ENCODE measurements around the gene AMDHD2.
A peak's percentile ranks its signal among the peaks of the same experiment; 100 is the strongest.
"Not testable (repeated sequence)": the region's sequence is repeated elsewhere in the genome, so short reads cannot be mapped to it uniquely, and the experiment has no call there.

AMDHD2 gene, protein sequence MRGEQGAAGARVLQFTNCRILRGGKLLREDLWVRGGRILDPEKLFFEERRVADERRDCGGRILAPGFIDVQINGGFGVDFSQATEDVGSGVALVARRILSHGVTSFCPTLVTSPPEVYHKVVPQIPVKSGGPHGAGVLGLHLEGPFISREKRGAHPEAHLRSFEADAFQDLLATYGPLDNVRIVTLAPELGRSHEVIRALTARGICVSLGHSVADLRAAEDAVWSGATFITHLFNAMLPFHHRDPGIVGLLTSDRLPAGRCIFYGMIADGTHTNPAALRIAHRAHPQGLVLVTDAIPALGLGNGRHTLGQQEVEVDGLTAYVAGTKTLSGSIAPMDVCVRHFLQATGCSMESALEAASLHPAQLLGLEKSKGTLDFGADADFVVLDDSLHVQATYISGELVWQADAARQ

DNA sequence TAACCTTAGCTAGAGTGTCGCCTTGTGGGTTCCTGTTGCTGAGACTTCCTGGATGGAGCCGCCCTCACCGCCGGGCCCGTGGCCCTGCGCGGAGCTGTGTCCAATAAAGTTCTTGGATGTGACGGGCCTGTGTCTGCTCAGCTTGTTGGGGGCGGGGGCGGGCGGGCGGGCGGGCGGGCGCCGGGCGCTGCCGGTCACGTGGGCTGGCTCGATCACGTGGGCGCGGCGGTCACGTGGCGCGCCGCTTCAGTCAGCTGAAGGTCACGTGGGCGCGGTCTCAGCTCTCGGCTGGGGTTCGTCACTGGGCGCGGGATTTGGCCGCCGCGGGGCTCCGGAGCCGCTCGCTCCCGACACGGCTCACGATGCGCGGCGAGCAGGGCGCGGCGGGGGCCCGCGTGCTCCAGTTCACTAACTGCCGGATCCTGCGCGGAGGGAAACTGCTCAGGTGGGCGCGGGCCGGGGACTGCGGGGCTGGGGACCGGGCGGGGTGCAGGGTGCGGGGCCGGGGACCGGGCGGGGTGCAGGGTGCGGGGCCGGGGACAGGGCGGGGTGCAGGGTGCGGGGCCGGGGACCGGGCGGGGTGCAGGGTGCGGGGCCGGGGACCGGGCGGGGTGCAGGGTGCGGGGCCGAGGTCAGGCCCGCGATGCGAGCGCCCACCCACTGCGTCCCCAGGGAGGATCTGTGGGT, at the start of gene AMDHD2:
AMDHD2 (plus strand) TSS at position 275 of the 687 bp plus-strand sequence; CDS start at position 363, 88 bp downstream.
- peak; percentile 78 for DNase-seq (ENCODE audit: low read depth)

GRCh38 chr16:2470603-2471015, 49.6 kb upstream of the AMDHD2 start:
- no peak for DNase-seq (ENCODE audit: low read depth)

GRCh38 chr16:2471016-2471652, 49.0 kb upstream of the AMDHD2 start, which contains the start of gene NTN3:
TSS of gene NTN3 (plus strand) at chr16:2471297. CDS start at chr16:2471702, 405 bp downstream.
- DNase-seq (ENCODE audit: low read depth) = no peak

GRCh38 chr16:2471653-2472487, 48.3 kb upstream of the AMDHD2 start:
- DNase-seq (ENCODE audit: low read depth) = no peak

- no peak for DNase-seq (ENCODE audit: low read depth)
These were observed 47.7 kb upstream of the AMDHD2 start for GRCh38 chr16:2472488-2472864.

DNA sequence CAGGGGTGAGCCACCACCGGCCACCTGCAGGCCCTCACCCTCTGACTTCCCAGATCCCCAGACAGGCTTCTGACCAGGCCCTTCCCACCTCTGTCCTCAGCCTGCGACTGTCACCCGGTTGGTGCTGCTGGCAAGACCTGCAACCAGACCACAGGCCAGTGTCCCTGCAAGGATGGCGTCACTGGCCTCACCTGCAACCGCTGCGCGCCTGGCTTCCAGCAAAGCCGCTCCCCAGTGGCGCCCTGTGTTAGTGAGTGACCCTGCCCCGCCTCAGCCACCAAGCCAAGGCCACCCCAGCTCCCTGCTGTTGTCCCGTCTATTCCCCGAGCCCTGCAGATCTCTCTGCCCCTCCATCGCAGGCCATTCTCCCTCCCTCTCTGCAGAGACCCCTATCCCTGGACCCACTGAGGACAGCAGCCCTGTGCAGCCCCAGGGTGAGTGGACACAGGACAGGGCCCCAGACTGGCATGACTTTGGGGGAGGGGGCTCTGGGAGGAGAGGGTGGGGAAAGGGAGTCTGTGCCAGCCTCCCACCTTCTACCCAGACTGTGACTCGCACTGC, 47.2 kb upstream of the AMDHD2 start:
- no peak for DNase-seq (ENCODE audit: low read depth)

DNA sequence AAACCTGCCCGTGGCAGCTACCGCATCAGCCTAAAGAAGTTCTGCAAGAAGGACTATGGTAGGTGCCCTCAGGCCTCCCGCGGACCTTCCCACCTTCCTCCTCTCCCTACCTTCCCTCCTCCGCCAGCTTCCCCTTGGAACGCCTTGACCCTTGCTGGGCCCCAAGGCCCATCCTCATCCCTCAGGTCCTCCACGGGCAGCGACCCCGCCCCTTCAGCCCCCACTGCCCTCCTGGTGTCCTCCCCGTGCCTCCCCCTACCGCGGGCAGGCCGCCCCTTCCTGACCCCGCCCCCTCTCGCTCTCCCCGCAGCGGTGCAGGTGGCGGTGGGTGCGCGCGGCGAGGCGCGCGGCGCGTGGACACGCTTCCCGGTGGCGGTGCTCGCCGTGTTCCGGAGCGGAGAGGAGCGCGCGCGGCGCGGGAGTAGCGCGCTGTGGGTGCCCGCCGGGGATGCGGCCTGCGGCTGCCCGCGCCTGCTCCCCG, 46.7 kb upstream of the AMDHD2 start:
- no peak for DNase-seq (ENCODE audit: low read depth)

- DNase-seq (ENCODE audit: low read depth) = peak; percentile 60
These were observed 45.9 kb upstream of the AMDHD2 start for GRCh38 chr16:2473999-2474876.

DNA sequence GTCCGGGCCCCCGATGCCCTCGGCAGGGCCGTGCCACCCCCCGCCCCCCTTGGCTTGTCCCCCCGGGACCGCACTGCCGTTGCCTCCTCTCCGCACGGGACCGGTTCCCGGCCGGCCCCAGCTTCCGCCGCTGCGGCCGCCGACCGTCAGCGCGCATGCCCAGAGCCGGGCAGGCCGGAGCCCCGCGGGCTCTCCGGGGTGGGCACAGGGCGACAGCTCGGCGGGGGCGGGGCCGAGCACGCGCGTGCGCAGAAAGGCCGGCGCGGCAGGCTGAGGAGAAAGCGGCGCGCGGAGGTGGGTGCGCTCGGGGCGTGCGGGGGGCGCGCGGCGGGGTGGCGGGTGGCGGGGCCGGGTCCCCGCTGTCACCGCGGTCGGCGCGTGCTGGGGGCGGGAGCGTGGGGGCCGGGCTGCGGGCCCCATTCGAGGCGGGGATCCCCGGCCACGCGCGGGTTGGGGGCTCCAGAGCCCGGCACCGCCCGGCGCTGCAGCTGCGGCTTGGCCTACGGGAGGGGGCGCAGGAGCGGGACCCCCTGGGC, 45.2 kb upstream of the AMDHD2 start, which contains the start of gene TBC1D24:
TBC1D24 (plus strand) TSS at position 251 of the 536 bp plus-strand sequence. CDS start 21,022 bp downstream, outside the sequence.
- peak; percentile 81 for DNase-seq (ENCODE audit: low read depth)

GRCh38 chr16:2475413-2476344, 44.5 kb upstream of the AMDHD2 start:
- peak; percentile 37 for DNase-seq (ENCODE audit: low read depth)

DNA sequence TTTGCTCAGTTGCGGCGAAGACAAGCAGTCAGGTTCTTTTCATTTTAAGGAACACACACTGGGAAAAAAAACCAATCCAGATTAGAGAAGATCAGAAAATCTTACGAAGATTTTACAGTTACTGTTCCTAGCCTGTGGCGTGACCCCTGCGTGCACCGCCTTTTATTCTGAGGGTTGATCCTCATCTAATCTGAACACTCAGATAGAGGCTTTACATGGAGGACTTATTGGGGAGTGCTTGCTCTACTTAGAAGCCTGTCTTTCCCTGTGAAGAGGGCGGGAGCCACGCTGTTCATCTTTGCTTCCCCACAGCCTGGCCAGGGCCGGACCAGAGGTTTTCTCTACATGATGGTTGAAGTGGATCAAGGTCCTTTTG, 43.8 kb upstream of the AMDHD2 start:
- DNase-seq (ENCODE audit: low read depth) = no peak

DNA sequence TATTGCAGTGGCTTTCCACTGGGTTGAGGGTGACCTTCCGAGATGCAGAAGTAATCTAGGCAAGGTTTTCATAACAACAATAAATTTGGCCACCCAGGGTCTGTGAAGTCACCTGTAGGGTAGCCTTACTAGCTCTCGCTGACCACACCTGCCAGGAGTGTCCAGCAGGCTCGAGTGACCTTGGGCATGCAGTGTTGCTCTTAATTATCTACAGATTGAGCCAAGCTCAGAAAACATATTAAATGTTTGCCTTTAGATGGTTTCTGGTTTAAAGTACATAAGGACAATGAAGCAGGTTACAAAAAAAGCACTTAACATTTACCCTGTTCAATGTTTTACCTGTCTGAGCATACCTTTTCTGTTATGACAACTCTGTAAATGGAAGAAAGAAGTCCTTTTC, 43.4 kb upstream of the AMDHD2 start:
- no peak for DNase-seq (ENCODE audit: low read depth)

- DNase-seq (ENCODE audit: low read depth) = no peak
These were observed 42.8 kb upstream of the AMDHD2 start for GRCh38 chr16:2477327-2477726.

- no peak for DNase-seq (ENCODE audit: low read depth)
These were observed 41.9 kb upstream of the AMDHD2 start for GRCh38 chr16:2478279-2478678.

DNA sequence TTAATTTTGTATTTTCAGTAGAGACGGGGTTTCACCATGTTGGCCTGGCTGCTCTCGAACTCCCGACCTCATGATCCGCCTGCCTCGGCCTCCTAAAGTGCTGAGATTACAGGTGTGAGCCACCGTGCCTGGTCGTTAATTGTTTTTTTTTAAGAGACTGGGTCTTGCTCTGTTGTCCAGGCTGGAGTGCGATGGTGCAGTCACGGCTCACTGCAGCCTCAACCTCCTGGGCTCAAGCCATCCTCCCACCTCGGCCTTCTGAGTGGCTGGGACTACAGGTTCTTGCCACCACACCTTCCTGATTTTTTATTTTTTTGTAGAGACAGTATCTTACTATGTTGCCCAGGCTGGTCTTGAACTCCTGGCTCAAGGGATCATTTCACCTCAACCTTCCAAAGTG, 40.2 kb upstream of the AMDHD2 start:
- not testable (repeated sequence) for DNase-seq (ENCODE audit: low read depth)

GRCh38 chr16:2480948-2481347, 39.2 kb upstream of the AMDHD2 start:
- DNase-seq (ENCODE audit: low read depth) = no peak

DNA sequence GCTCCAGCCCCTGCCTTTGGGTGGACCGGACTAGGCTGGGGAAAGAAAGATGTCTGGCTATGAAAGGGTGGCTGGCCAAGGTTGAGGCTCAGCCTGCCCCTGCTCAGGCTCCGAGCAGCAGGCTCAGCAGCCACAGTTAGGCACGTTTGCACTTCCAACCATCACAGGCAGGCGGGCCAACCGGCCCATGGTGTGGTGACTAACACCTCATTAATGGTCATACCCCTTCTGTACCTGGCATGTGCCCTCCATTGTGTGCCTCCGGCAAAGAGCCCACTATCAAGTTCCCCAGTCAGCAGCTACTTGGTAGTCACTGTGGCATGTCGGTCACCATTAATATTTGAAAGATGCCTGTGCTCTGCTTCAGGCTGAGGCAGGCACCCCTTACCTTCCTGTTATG, 38.5 kb upstream of the AMDHD2 start:
- no peak for DNase-seq (ENCODE audit: low read depth)

- no peak for DNase-seq (ENCODE audit: low read depth)
These were observed 37.9 kb upstream of the AMDHD2 start for GRCh38 chr16:2482249-2482648.

Measured in stimulated activated CD8-positive, alpha-beta memory T cell treated with anti-CD3 and anti-CD28 coated beads, Interleukin-12 subunit alpha, Interleukin-12 subunit beta, amount 100 ng/mL, for 4 hours (primary cell).